HG03342 (cell line): ENCODE measurements around the gene PEG3.

ENCODE experiments used
- ATAC-seq: cut with Tn5 transposase; IDR thresholded peaks from one replicate; pipeline ENCODE4 v1.9.1; 2021; ENCODE audit warnings: mild to moderate bottlenecking, moderate library complexity; ENCODE audit not compliant: unreplicated experiment

Gene PEG3

DNA sequence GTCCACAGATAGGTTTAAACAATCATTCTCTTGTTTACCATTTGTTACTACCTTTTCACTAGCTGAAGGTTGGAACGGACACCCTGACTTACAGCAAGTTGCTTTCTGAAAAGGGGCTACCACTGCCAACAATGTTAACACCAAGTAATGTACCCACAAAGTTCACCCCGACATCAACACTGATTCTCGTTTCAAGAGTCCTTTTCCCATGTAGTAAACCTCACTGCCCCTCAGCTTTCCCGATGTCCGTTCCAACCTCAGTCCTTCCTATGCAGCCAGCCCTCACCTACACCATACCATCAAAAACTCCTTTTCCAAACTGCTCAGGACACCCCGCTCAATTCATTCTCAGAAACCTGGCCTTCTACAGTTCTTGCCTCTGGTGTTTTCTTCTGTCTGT, 29.0 kb downstream of the PEG3 start:
- no peak for ATAC-seq

DNA sequence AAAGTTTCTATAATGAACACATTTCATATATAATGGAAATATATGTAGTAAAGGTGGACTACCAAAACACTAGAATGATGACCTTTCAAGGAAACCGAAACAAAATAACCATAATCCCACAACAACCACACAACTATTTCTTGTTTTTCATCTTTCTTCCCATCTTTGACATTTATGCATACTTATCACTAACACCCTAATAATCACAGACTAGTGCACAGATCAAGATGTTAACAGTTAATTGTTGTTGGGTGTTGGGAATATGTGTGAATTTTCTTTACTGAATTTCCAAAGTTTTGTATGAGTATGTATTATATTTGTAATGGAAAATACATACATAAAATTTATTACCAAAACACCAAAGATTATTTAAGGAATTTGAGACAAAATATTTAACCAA, 30.3 kb downstream of the PEG3 start:
- no peak for ATAC-seq

DNA sequence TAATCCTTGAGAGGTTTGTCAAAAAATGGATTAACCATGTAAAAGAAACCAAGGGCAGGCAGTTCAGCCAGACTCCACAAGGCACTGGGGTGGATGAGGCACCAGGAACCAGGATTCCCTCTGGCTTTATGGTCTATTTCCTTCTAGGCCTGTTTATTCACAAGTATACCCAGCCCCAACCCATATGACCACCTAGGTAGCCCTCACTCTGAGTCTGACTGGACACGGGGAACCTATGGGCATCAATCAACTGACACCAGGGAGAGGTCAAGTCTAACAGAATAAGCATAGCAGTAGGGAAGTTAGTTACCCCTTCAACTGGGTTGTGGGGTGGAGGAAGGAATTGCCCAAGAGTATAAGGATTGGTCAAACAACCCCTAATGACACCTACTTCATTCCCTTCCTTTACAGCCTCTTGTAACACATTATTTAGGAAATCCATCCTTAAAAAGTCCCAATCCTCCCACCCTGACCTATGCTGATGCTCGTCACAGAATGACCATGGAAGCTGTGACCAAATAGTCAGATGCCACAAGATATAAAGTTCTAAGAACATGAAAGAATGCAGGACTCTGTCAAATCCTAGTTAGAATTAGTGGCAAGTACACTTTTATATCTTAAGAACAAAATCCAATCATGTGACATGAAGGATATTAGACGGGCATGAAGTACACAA, 31.7 kb downstream of the PEG3 start:
- no peak for ATAC-seq

DNA sequence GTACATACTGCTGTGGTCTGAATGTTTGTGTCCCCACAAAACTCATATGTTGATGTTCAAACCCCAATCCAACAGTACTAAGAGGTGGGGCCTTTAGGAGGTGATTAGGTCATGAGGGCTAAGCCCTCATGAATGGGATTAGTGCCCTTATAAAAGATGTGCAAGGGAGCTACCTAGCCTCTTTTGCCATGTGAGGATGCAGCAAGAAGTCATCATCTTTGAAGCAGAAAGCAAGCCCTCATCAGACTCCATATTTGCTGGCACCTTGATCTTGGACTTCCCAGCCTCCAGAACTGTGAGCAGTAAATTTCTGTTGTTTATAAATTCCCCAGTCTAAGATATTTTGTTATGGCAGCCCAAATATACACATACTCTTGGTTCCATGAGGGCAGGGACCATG, 33.9 kb downstream of the PEG3 start:
- no peak for ATAC-seq
